ENCODE measurements around the gene EIF3J.
"Not testable (repeated sequence)": the region's sequence is repeated elsewhere in the genome, so short reads cannot be mapped to it uniquely, and the experiment has no call there.

Gene EIF3J, protein sequence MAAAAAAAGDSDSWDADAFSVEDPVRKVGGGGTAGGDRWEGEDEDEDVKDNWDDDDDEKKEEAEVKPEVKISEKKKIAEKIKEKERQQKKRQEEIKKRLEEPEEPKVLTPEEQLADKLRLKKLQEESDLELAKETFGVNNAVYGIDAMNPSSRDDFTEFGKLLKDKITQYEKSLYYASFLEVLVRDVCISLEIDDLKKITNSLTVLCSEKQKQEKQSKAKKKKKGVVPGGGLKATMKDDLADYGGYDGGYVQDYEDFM

GRCh38 chr15:44536962-44537734 lies at the start of gene EIF3J:
Gene EIF3J (plus strand): TSS chr15:44537147. CDS start chr15:44537195, 48 bp downstream.
- Histone ChIP-seq H3K27ac (peak within 1 kb of the TSS; percentile 65 to 99 (median 97)), H3K4me3 (peak within 1 kb of the TSS; percentile 68 to 96 (median 89))

DNA sequence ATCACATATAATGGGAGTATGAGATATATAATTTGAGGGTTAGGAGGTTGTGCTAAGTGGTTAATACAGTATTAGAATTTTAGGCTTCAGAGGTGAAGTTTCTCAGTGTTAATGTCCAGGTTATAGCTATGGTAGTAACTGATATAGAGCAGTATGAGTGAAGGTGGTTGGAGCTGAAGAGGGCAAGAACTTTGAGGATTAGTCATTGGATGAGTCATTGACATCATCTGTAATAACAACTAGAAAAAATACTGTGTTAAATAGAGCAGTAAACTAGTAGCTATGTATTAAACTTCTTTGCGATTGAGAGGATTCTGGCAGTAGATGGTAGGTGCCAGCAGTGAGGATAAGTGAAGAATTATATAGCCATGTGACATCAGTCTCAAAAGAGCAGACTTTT lies 47.5 kb upstream of the EIF3J start:
- Histone ChIP-seq H3K4me3 (no peak overlapping the region), H3K27ac (no peak overlapping the region)

GRCh38 chr15:44490622-44491021 lies 46.3 kb upstream of the EIF3J start:
- Histone ChIP-seq H3K27ac (no peak overlapping the region), H3K4me3 (no peak overlapping the region)

- no peak overlapping the region for H3K27ac ChIP-seq
- H3K4me3 ChIP-seq, result no peak overlapping the region
Observed at GRCh38 chr15:44492040-44492439, 44.9 kb upstream of the EIF3J start.

- Histone ChIP-seq H3K4me3 (no peak overlapping the region), H3K27ac (no peak overlapping the region)
Observed at GRCh38 chr15:44492672-44493071, 44.3 kb upstream of the EIF3J start.

GRCh38 chr15:44495562-44495961 lies 41.4 kb upstream of the EIF3J start:
- no peak overlapping the region for H3K4me3 ChIP-seq
- no peak overlapping the region for H3K27ac ChIP-seq

DNA sequence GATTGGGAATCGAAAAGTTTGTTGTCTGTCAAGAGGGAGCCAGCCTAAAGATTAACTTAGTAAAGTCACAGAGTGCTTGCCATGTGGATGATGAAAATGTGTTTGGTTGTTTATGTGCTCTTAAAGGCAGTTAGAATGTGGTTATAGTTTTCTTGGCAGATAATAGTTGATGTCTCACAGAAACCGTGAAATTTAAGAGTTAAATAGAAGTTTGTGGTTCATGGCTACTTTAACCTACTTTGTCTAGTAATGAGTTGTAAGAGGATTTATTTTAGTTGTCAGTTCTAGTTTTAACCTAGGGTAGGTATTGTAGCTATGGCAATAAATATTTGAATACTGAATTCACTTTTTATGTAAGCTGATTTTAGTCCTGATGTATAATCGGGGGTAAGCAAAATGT lies 36.4 kb upstream of the EIF3J start:
- no peak overlapping the region for H3K27ac ChIP-seq
- no peak overlapping the region for H3K4me3 ChIP-seq

- no peak overlapping the region for H3K4me3 ChIP-seq
- no peak overlapping the region for H3K27ac ChIP-seq
Observed at GRCh38 chr15:44501768-44502366, 35.1 kb upstream of the EIF3J start.

DNA sequence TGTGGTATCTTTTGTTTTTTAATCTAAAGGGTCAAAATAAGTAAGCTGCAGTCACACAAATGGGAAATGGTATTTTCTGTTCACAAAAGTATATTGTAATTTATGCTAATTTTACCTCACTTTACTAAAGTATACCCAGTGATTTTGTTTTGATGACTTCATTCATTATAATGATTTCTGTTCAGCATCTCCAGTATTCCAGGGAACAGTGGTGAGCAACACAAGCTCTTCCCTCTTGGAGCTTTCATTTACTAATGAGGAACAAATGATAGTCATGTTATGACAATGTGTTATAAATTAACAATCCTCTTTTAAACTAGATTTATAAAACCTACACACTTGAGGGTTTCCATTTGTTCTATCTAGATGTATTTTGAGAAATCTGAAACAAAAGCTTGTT lies 20.5 kb upstream of the EIF3J start:
- Histone ChIP-seq H3K27ac (no peak overlapping the region), H3K4me3 (no peak overlapping the region)

- H3K4me3 ChIP-seq, result no peak overlapping the region
- no peak overlapping the region for H3K27ac ChIP-seq
Observed at GRCh38 chr15:44519537-44519936, 17.4 kb upstream of the EIF3J start.

- Histone ChIP-seq H3K27ac (no peak overlapping the region), H3K4me3 (no peak overlapping the region)
Observed at GRCh38 chr15:44525018-44525417, 11.9 kb upstream of the EIF3J start.

GRCh38 chr15:44527241-44527640 lies 9.7 kb upstream of the EIF3J start:
- no peak overlapping the region for H3K27ac ChIP-seq
- H3K4me3 ChIP-seq, result no peak overlapping the region

DNA sequence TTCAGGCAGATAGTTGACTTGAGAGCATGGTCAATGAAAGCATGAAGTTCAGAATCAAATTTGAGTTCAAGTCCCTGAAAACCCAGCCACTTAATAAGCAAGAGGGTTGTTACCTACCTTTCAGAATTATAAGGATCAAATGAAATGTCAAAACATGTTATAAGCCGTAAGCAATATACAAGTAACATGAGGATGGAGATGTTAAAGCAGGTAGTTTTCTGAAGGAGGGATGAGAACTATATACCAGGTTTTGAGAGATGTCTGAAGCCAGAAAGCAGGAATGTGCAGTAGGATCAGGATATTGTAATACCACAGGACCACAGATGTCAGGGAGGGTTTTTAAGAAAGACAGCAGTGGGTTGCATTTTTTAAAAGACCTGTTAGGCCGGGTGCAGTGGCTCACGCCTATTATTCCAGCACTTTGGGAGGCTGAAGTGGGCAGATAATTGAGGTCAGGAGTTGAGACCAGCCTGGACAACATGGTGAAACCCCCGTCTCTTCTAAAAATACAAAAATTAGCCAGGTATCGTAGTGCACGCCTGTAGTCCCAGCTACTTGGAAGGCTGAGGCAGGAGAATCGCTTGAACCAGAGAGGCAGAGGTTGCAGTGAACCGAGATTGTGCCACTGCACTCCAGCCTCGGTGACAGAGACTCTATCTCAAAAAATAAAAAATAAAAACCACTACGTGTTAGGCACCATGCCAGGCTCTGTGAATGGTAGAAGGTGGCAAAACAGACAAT lies 6.9 kb upstream of the EIF3J start:
- H3K4me3 ChIP-seq, result no peak overlapping the region
- peak overlapping the region in 1 of 21 experiments; percentile 11 for H3K27ac ChIP-seq

- no peak overlapping the region for H3K4me3 ChIP-seq
Observed at GRCh38 chr15:44530653-44531052, 6.3 kb upstream of the EIF3J start.

DNA sequence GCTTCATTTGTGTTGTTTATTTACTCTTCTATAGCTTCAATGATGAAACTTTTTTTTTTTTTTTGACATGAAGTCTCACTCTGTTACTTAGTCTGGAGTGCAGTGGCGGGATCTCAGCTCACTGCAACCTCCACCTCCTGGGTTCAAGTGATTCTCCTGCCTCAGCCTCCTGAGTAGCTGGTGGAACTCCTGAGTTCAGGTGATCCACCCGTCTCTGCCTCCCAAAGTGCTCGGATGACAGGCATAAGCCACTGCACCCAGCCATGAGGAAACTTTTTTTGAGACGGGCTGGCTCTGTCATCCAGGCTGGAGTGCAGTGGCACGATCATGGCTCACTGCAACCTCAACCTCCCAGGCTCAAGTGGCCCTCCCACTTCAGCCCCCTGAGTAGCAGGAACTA lies 4.7 kb upstream of the EIF3J start:
- H3K27ac ChIP-seq, H3K4me3 ChIP-seq: not testable (repeated sequence)

More at GRCh38 chr15:44530653-44531052, 6.3 kb upstream of the EIF3J start:
- peak overlapping the region in 1 of 21 experiments; percentile 11 for H3K27ac ChIP-seq

- Histone ChIP-seq H3K4me3 (no peak overlapping the region), H3K27ac (no peak overlapping the region)
Observed at GRCh38 chr15:44532689-44533088, 4.3 kb upstream of the EIF3J start.

- H3K4me3 ChIP-seq, result no peak overlapping the region
- H3K27ac ChIP-seq, result no peak overlapping the region
Observed at GRCh38 chr15:44535092-44535491, 1.9 kb upstream of the EIF3J start.

- Histone ChIP-seq H3K27ac (peak overlapping the region; percentile 35 to 99 (median 97)), H3K4me3 (peak overlapping the region; percentile 68 to 96 (median 89))
Observed at GRCh38 chr15:44535523-44536301, 1.2 kb upstream of the EIF3J start.

GRCh38 chr15:44536302-44536961 lies 515 bp upstream of the EIF3J start:
- H3K27ac ChIP-seq, result peak overlapping the region; percentile 35 to 99 (median 97)
- peak overlapping the region; percentile 68 to 96 (median 89) for H3K4me3 ChIP-seq
